ENCODE results near the gene MOCOS. TPM values are rescaled to one million over a fixed set of nuclear protein-coding genes. Genes with fewer than 3 reads are reported as not detected.

Gene MOCOS
- total RNA-seq, 1 donor from 2014 or later = 1.9 TPM

DNA sequence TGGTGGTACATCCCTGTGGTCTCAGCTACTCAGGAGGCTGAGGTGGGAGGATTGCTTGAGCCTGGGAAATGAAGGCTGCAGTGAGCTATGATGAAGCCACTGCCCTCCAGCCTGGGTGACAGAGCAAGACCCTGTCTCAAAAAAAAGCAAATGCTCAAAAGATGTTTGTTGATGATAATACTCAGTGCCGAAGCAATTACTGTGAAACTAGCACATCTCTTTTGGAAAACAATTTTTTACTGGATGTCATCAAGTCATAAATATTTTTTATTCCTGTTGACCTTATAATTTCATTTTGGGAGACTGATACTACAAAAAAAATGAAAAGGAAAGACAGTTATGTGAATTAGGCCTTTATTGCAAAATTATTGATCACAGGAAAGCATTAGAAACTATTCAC is 75.7 kb downstream of the MOCOS start:
- Histone ChIP-seq H3K27ac (ENCODE audit: low read depth, low read length) (no peak overlapping the region), H3K4me1 (ENCODE audit: insufficient read depth, low read length) (no peaks in the 10 kb centered on the region), H4K20me1 (ENCODE audit: insufficient read depth, low read length) (no peaks in the 10 kb centered on the region), H3K4me3 (ENCODE audit: insufficient read depth, low read depth, low read length) (no peak overlapping the region), H3K27me3 (ENCODE audit: insufficient read depth, low read length) (no peaks in the 10 kb centered on the region), H3K79me2 (ENCODE audit: insufficient read depth, low read length) (no peaks in the 10 kb centered on the region), H3K4me2 (ENCODE audit: low read length) (no peak overlapping the region), H3K9me3 (ENCODE audit: insufficient read depth, low read depth, low read length) (no peaks in the 10 kb centered on the region), H3K9ac (ENCODE audit: low read length) (no peak overlapping the region), H2AFZ (ENCODE audit: low read depth, low read length) (no peak overlapping the region), H3K36me3 (ENCODE audit: insufficient read depth, low read length) (no peaks in the 10 kb centered on the region)
- DNase-seq (ENCODE audit: low read depth) (no peak), FAIRE-seq (no peak)
- Mint-ChIP-seq H3K4me3 (ENCODE audit: unreplicated experiment) (no peak overlapping the region), H3K9me3 (ENCODE audit: unreplicated experiment) (no peaks in the 10 kb centered on the region), H3K4me1 (ENCODE audit: low read depth, unreplicated experiment) (no peaks in the 10 kb centered on the region), H3K27me3 (ENCODE audit: low read depth, unreplicated experiment) (peaks cover 6% of the 10 kb centered on the region), H3K36me3 (ENCODE audit: low read depth, unreplicated experiment) (no peaks in the 10 kb centered on the region), H3K27ac (ENCODE audit: unreplicated experiment) (no peak overlapping the region)
- no peak for TF ChIP-seq EZH2 (IDR thresholded peaks at IDR 0.05; ENCODE audit: insufficient read depth, low read length)
- TF ChIP-seq, protein P1, sequence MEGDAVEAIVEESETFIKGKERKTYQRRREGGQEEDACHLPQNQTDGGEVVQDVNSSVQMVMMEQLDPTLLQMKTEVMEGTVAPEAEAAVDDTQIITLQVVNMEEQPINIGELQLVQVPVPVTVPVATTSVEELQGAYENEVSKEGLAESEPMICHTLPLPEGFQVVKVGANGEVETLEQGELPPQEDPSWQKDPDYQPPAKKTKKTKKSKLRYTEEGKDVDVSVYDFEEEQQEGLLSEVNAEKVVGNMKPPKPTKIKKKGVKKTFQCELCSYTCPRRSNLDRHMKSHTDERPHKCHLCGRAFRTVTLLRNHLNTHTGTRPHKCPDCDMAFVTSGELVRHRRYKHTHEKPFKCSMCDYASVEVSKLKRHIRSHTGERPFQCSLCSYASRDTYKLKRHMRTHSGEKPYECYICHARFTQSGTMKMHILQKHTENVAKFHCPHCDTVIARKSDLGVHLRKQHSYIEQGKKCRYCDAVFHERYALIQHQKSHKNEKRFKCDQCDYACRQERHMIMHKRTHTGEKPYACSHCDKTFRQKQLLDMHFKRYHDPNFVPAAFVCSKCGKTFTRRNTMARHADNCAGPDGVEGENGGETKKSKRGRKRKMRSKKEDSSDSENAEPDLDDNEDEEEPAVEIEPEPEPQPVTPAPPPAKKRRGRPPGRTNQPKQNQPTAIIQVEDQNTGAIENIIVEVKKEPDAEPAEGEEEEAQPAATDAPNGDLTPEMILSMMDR (IDR thresholded peaks at IDR 0.05; ENCODE audit: insufficient read depth, low read depth, low read length) = no peak

DNA sequence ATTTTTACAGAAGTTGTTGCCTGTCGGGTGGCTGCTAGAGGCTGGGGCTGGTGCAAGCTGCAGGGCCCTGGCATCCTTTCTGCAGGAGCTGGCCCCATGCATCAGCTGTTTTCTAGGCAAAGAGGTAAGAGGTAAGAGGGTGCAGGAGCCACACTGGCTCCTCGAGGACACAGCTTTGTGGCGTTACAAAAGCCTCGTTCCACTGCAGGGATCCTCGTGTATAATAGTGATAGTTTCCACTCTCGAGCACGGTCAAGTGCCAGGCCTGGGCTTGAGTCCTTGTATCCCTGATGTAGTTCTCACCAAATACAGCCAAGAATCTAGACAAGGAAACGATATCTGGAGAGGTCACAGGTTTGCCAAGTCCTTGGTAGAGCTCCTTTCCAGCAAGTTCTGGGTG is 77.0 kb downstream of the MOCOS start:
- no peak for FAIRE-seq
- Histone ChIP-seq H3K27ac (ENCODE audit: low read depth, low read length) (no peak overlapping the region), H3K79me2 (ENCODE audit: insufficient read depth, low read length) (no peaks in the 10 kb centered on the region), H3K9ac (ENCODE audit: low read length) (no peak overlapping the region), H3K4me3 (ENCODE audit: insufficient read depth, low read depth, low read length) (no peak overlapping the region), H2AFZ (ENCODE audit: low read depth, low read length) (no peak overlapping the region), H3K36me3 (ENCODE audit: insufficient read depth, low read length) (no peaks in the 10 kb centered on the region), H3K4me2 (ENCODE audit: low read length) (no peak overlapping the region), H3K9me3 (ENCODE audit: insufficient read depth, low read depth, low read length) (no peaks in the 10 kb centered on the region), H4K20me1 (ENCODE audit: insufficient read depth, low read length) (no peaks in the 10 kb centered on the region), H3K27me3 (ENCODE audit: insufficient read depth, low read length) (no peaks in the 10 kb centered on the region), H3K4me1 (ENCODE audit: insufficient read depth, low read length) (no peaks in the 10 kb centered on the region)
- Mint-ChIP-seq H3K27ac (ENCODE audit: unreplicated experiment) (no peak overlapping the region), H3K4me1 (ENCODE audit: low read depth, unreplicated experiment) (no peaks in the 10 kb centered on the region), H3K36me3 (ENCODE audit: low read depth, unreplicated experiment) (peaks cover 3% of the 10 kb centered on the region), H3K27me3 (ENCODE audit: low read depth, unreplicated experiment) (peaks cover 6% of the 10 kb centered on the region), H3K9me3 (ENCODE audit: unreplicated experiment) (no peaks in the 10 kb centered on the region), H3K4me3 (ENCODE audit: unreplicated experiment) (no peak overlapping the region)
- TF ChIP-seq EZH2 (IDR thresholded peaks at IDR 0.05; ENCODE audit: insufficient read depth, low read length) = no peak
- TF ChIP-seq, protein P1 (IDR thresholded peaks at IDR 0.05; ENCODE audit: insufficient read depth, low read depth, low read length) = no peak
- no peak for DNase-seq (ENCODE audit: low read depth)

- H3K27me3 ChIP-seq (ENCODE audit: insufficient read depth, low read length) = no peaks in the 10 kb centered on the region
- H3K27me3 Mint-ChIP-seq (ENCODE audit: low read depth, unreplicated experiment) = peaks cover 6% of the 10 kb centered on the region
- no peak for FAIRE-seq
Measured at GRCh38 chr18:36265015-36265414, 77.7 kb downstream of the MOCOS start.

More at GRCh38 chr18:36265015-36265414, 77.7 kb downstream of the MOCOS start:
- Histone ChIP-seq H3K4me2 (ENCODE audit: low read length) (no peak overlapping the region), H3K9ac (ENCODE audit: low read length) (no peak overlapping the region), H3K79me2 (ENCODE audit: insufficient read depth, low read length) (no peaks in the 10 kb centered on the region), H3K4me3 (ENCODE audit: insufficient read depth, low read depth, low read length) (no peak overlapping the region), H3K9me3 (ENCODE audit: insufficient read depth, low read depth, low read length) (no peaks in the 10 kb centered on the region), H3K36me3 (ENCODE audit: insufficient read depth, low read length) (no peaks in the 10 kb centered on the region), H2AFZ (ENCODE audit: low read depth, low read length) (no peak overlapping the region), H4K20me1 (ENCODE audit: insufficient read depth, low read length) (no peaks in the 10 kb centered on the region), H3K4me1 (ENCODE audit: insufficient read depth, low read length) (no peaks in the 10 kb centered on the region), H3K27ac (ENCODE audit: low read depth, low read length) (no peak overlapping the region)
- H3K9me3 Mint-ChIP-seq (ENCODE audit: unreplicated experiment) = no peaks in the 10 kb centered on the region
- DNase-seq (ENCODE audit: low read depth) = peak; percentile 52
- TF ChIP-seq, protein P1 (IDR thresholded peaks at IDR 0.05; ENCODE audit: insufficient read depth, low read depth, low read length) = no peak
- TF ChIP-seq EZH2 (IDR thresholded peaks at IDR 0.05; ENCODE audit: insufficient read depth, low read length) = no peak
- H3K36me3 Mint-ChIP-seq (ENCODE audit: low read depth, unreplicated experiment) = peaks cover 3% of the 10 kb centered on the region
- no peaks in the 10 kb centered on the region for H3K4me1 Mint-ChIP-seq (ENCODE audit: low read depth, unreplicated experiment)
- no peak overlapping the region for H3K27ac Mint-ChIP-seq (ENCODE audit: unreplicated experiment)
- no peak overlapping the region for H3K4me3 Mint-ChIP-seq (ENCODE audit: unreplicated experiment)
